Measurements from ENCODE around the gene SDC3.

The SDC3 gene

GRCh38 chr1:30929135-30929889, 20.8 kb upstream of the SDC3 start:
- in situ Hi-C loops (cut with HindIII; ENCODE audit: low sequenced_read_pairs), result no loop called here

GRCh38 chr1:30928789-30929134, 20.2 kb upstream of the SDC3 start:
- in situ Hi-C loops (cut with HindIII; ENCODE audit: low sequenced_read_pairs), result no loop called here

- in situ Hi-C loops (cut with HindIII; ENCODE audit: low sequenced_read_pairs), result no loop called here
Observed at GRCh38 chr1:30928171-30928570, 19.6 kb upstream of the SDC3 start.

GRCh38 chr1:30927448-30927847, 18.9 kb upstream of the SDC3 start:
- in situ Hi-C loops (cut with HindIII; ENCODE audit: low sequenced_read_pairs), result no loop called here

GRCh38 chr1:30923597-30923996, 15.0 kb upstream of the SDC3 start:
- in situ Hi-C loops (cut with HindIII; ENCODE audit: low sequenced_read_pairs), result no loop called here

GRCh38 chr1:30920827-30921226, 12.3 kb upstream of the SDC3 start:
- in situ Hi-C loops (cut with HindIII; ENCODE audit: low sequenced_read_pairs), result no loop called here

GRCh38 chr1:30919025-30919881, 10.7 kb upstream of the SDC3 start:
- in situ Hi-C loops (cut with HindIII; ENCODE audit: low sequenced_read_pairs), result no loop called here

- in situ Hi-C loops (cut with HindIII; ENCODE audit: low sequenced_read_pairs), result no loop called here
Observed at GRCh38 chr1:30916296-30916695, 7.7 kb upstream of the SDC3 start.

GRCh38 chr1:30915491-30916230, 7.1 kb upstream of the SDC3 start:
- in situ Hi-C loops (cut with HindIII; ENCODE audit: low sequenced_read_pairs), result no loop called here

GRCh38 chr1:30914931-30915330, 6.4 kb upstream of the SDC3 start:
- in situ Hi-C loops (cut with HindIII; ENCODE audit: low sequenced_read_pairs), result loop anchor here (5.0 kb wide), 1 partner anchor 103 kb away; no protein-coding TSS in a partner anchor

- in situ Hi-C loops (cut with HindIII; ENCODE audit: low sequenced_read_pairs), result loop anchor here (5.0 kb wide), 1 partner anchor 102 kb away; no protein-coding TSS in a partner anchor
Observed at GRCh38 chr1:30914587-30914922, 6.0 kb upstream of the SDC3 start.

- in situ Hi-C loops (cut with HindIII; ENCODE audit: low sequenced_read_pairs), result loop anchor here (5.0 kb wide), 1 partner anchor 101 kb away; no protein-coding TSS in a partner anchor
Observed at GRCh38 chr1:30912913-30913652, 4.5 kb upstream of the SDC3 start.

- in situ Hi-C loops (cut with HindIII; ENCODE audit: low sequenced_read_pairs), result loop anchor here (5.0 kb wide), 1 partner anchor 100 kb away; no protein-coding TSS in a partner anchor
Observed at GRCh38 chr1:30912224-30912623, 3.7 kb upstream of the SDC3 start.

- in situ Hi-C loops (cut with HindIII; ENCODE audit: low sequenced_read_pairs), result loop anchor here (5.0 kb wide), 1 partner anchor 99 kb away; no protein-coding TSS in a partner anchor
Observed at GRCh38 chr1:30911059-30911954, 2.7 kb upstream of the SDC3 start.

- in situ Hi-C loops (cut with HindIII; ENCODE audit: low sequenced_read_pairs), result loop anchor here (5.0 kb wide), 2 partner anchors 42 to 97 kb away; no protein-coding TSS in a partner anchor
Observed at GRCh38 chr1:30909365-30910068, 959 bp upstream of the SDC3 start.

- in situ Hi-C loops (cut with HindIII; ENCODE audit: low sequenced_read_pairs), result loop anchor here (5.0 kb wide), 1 partner anchor 41 kb away; no protein-coding TSS in a partner anchor
Observed at GRCh38 chr1:30908316-30908695, 252 bp downstream of the SDC3 start.

- in situ Hi-C loops (cut with HindIII; ENCODE audit: low sequenced_read_pairs), result loop anchor here (5.0 kb wide), 1 partner anchor 40 kb away; no protein-coding TSS in a partner anchor
Observed at GRCh38 chr1:30907481-30908315, 860 bp downstream of the SDC3 start.
